GM10266 (cell line): ENCODE measurements around the gene KRTAP10-5.
"Not testable (repeated sequence)": the region's sequence is repeated elsewhere in the genome, so short reads cannot be mapped to it uniquely, and the experiment has no call there.

ENCODE experiments used
- DNase-seq: peaks from one replicate; pipeline ENCODE4 v3.0.0; 2012; ENCODE audit errors: extremely low spot score
- CTCF ChIP-seq: IDR thresholded peaks from 2 replicates; pipeline ENCODE4 v1.5.1; 2012; ENCODE audit warnings: mild to moderate bottlenecking, low read depth; ENCODE audit not compliant: control insufficient read depth, insufficient read depth; ENCODE audit errors: missing control alignments

The KRTAP10-5 gene

GRCh38 chr21:44552136-44552535 is 28.3 kb downstream of the KRTAP10-5 start:
- no peak for TF ChIP-seq CTCF
- no peak for DNase-seq

- no peak for TF ChIP-seq CTCF
- DNase-seq = no peak
Measured at GRCh38 chr21:44551340-44551961, 29.0 kb downstream of the KRTAP10-5 start, which contains the start of gene KRTAP10-2. Gene KRTAP10-2 (minus strand): TSS chr21:44551505. CDS start chr21:44551458, 47 bp downstream.

- no peak for DNase-seq
- no peak for TF ChIP-seq CTCF
Measured at GRCh38 chr21:44550807-44551206, 29.6 kb downstream of the KRTAP10-5 start.

- not testable (repeated sequence) for DNase-seq
Measured at GRCh38 chr21:44550285-44550684, 30.1 kb downstream of the KRTAP10-5 start.

GRCh38 chr21:44549525-44550211 is 30.7 kb downstream of the KRTAP10-5 start:
- TF ChIP-seq CTCF = no peak
- no peak for DNase-seq

GRCh38 chr21:44548922-44549321 is 31.5 kb downstream of the KRTAP10-5 start:
- TF ChIP-seq CTCF = no peak
- no peak for DNase-seq

GRCh38 chr21:44548381-44548780 is 32.0 kb downstream of the KRTAP10-5 start:
- DNase-seq = no peak
- no peak for TF ChIP-seq CTCF
